Endometrial microvascular endothelial cells (primary cell): Measurements from ENCODE around the gene DNAI4. TPM values are rescaled to one million over a fixed set of nuclear protein-coding genes. Genes with fewer than 3 reads are reported as not detected.
"Not testable (repeated sequence)": the region's sequence is repeated elsewhere in the genome, so short reads cannot be mapped to it uniquely, and the experiment has no call there.

Source experiments
- in situ Hi-C: cut with HindIII; loops from 2 replicates; pipeline ENCODE4 v1.10.0; 2017; ENCODE audit warnings: low sequenced_read_pairs, low pct_unique_long_range_greater_than_20kb; ENCODE audit errors: inconsistent ontology term
- total RNA-seq: library from RNA; depleted of rRNA; stranded (reverse); fragments of >200 nt; gene quantifications from one replicate; pipeline ENCODE4 v1.2.3, GENCODE V29; 2015; ENCODE audit errors: inconsistent ontology term

DNAI4 gene
- 1.7 TPM for total RNA-seq

GRCh38 chr1:66924756-66925557 is at the start of gene DNAI4, which contains the start of gene MIER1:
Gene DNAI4 (minus strand): TSS chr1:66924856. CDS start chr1:66924831, 25 bp downstream.
Gene MIER1 (plus strand): TSS chr1:66924990. CDS start chr1:66925029, 39 bp downstream.
- in situ Hi-C loops = no loop called here

- in situ Hi-C loops = no loop called here
These were observed 43.9 kb upstream of the DNAI4 start for GRCh38 chr1:66968574-66968973.

GRCh38 chr1:66966188-66966873 is 41.7 kb upstream of the DNAI4 start:
- in situ Hi-C loops = not testable (repeated sequence)

GRCh38 chr1:66957938-66958337 is 33.3 kb upstream of the DNAI4 start:
- in situ Hi-C loops = no loop called here

- in situ Hi-C loops = no loop called here
These were observed 29.6 kb upstream of the DNAI4 start for GRCh38 chr1:66954208-66954607.

GRCh38 chr1:66951513-66951912 is 26.9 kb upstream of the DNAI4 start:
- in situ Hi-C loops = no loop called here

- in situ Hi-C loops = no loop called here
These were observed 22.6 kb upstream of the DNAI4 start for GRCh38 chr1:66947267-66947666.

- in situ Hi-C loops = no loop called here
These were observed 20.7 kb upstream of the DNAI4 start for GRCh38 chr1:66945316-66945715.

GRCh38 chr1:66944330-66945274 is 19.9 kb upstream of the DNAI4 start:
- in situ Hi-C loops = no loop called here

- in situ Hi-C loops = no loop called here
These were observed 18.8 kb upstream of the DNAI4 start for GRCh38 chr1:66943361-66943969.

GRCh38 chr1:66940981-66941380 is 16.3 kb upstream of the DNAI4 start:
- in situ Hi-C loops = no loop called here

GRCh38 chr1:66938613-66939012 is 14.0 kb upstream of the DNAI4 start:
- in situ Hi-C loops = no loop called here

GRCh38 chr1:66937529-66938234 is 13.0 kb upstream of the DNAI4 start:
- in situ Hi-C loops = no loop called here

- in situ Hi-C loops = no loop called here
These were observed 9.4 kb upstream of the DNAI4 start for GRCh38 chr1:66933887-66934700.

- in situ Hi-C loops = no loop called here
These were observed 7.6 kb upstream of the DNAI4 start for GRCh38 chr1:66932291-66932690.

GRCh38 chr1:66931590-66931989 is 6.9 kb upstream of the DNAI4 start:
- in situ Hi-C loops = no loop called here

- in situ Hi-C loops = no loop called here
These were observed 6.1 kb upstream of the DNAI4 start for GRCh38 chr1:66930823-66931174.
